H1 (cell line): Measurements from ENCODE around the gene TINCR. TPM values are rescaled to one million over a fixed set of nuclear protein-coding genes. Genes with fewer than 3 reads are reported as not detected.

Experiments
- CTCF ChIA-PET: fragments of 300-600 bp; sonication (Branson Sonifier 250); formaldehyde crosslinking; loops from one replicate; lab custom pipeline; 2021; ENCODE audit not compliant: partially characterized antibody; lab: Charles Lee
- POLR2A ChIA-PET: fragments of 300-600 bp; sonication (Branson Sonifier 250); formaldehyde crosslinking; loops from one replicate; lab custom pipeline; 2021; ENCODE audit warnings: inconsistent platforms; ENCODE audit not compliant: partially characterized antibody; lab: Charles Lee
- DNase-seq, 2 experiments: peaks; one replicate each; pipeline versions ENCODE4 v3.0.0 to v3.0.0-alpha.2; 2010 to 2022; ENCODE audit warnings: low spot score in 2 of 2, low read depth in 1 of 2, mixed read lengths in 1 of 2
- FAIRE-seq: peaks from 2 replicates; lab custom pipeline; 2011; peaks lifted over from hg19 to GRCh38; lab: Jason Lieb, UNC
- H2AFZ ChIP-seq: 2 replicates; pipeline ENCODE4 v1.8.1; 2012; ENCODE audit warnings: low read length, inconsistent platforms
- H2AK5ac ChIP-seq: 2 replicates; pipeline ENCODE4 v1.6.1; 2013; ENCODE audit warnings: low read depth, low read length
- H2BK120ac ChIP-seq: replicated peaks from 2 replicates; pipeline ENCODE3; 2013; ENCODE audit warnings: low read depth, low read length, inconsistent platforms
- H2BK12ac ChIP-seq: 2 replicates; pipeline ENCODE4 v1.6.1; 2013; ENCODE audit warnings: low read depth, low read length
- H2BK15ac ChIP-seq: 2 replicates; pipeline ENCODE4 v1.6.1; 2013; ENCODE audit warnings: low read length
- H2BK20ac ChIP-seq: 2 replicates; pipeline ENCODE4 v1.6.1; 2013; ENCODE audit warnings: low read length
- H2BK5ac ChIP-seq: 2 replicates; pipeline ENCODE4 v1.6.1; 2013; ENCODE audit warnings: low read depth, low read length
- H3K14ac ChIP-seq: 2 replicates; pipeline ENCODE4 v1.6.1; 2013; ENCODE audit warnings: inconsistent platforms; ENCODE audit not compliant: insufficient read length
- H3K18ac ChIP-seq: 2 replicates; pipeline ENCODE4 v1.6.1; 2013; ENCODE audit warnings: low read length; ENCODE audit errors: extremely low read depth
- H3K23ac ChIP-seq: 2 replicates; pipeline ENCODE4 v1.6.1; 2013; ENCODE audit warnings: inconsistent platforms; ENCODE audit not compliant: insufficient read length
- H3K23me2 ChIP-seq: 2 replicates; pipeline ENCODE4 v1.6.1; 2013; ENCODE audit warnings: low read depth, low read length
- H3K27ac ChIP-seq: 2 replicates; pipeline ENCODE4 v1.6.1; 2011; ENCODE audit warnings: low read depth, low read length, inconsistent platforms
- H3K27me3 ChIP-seq, 4 experiments: replicated peaks in 1 of 4; 1 replicate in 1 of 4; 2 replicates in 3 of 4; pipeline versions ENCODE4 v1.6.1 to v1.8.1; 2011 to 2013; ENCODE audit warnings: low read length in 3 of 4, mild to moderate bottlenecking in 3 of 4, inconsistent platforms in 2 of 4, mixed read lengths in 2 of 4, moderate library complexity in 1 of 4; ENCODE audit not compliant: control insufficient read depth in 3 of 4, insufficient read depth in 3 of 4; ENCODE audit errors: extremely low read depth in 1 of 4
- H3K36me3 ChIP-seq, 4 experiments: 2 replicates each; pipeline versions ENCODE4 v1.6.1 to v1.8.1; 2011 to 2013; ENCODE audit warnings: mild to moderate bottlenecking in 4 of 4, low read length in 3 of 4, moderate library complexity in 2 of 4, control low read depth in 1 of 4, inconsistent platforms in 1 of 4; ENCODE audit not compliant: insufficient read depth in 4 of 4, control insufficient read depth in 2 of 4
- H3K4ac ChIP-seq: replicated peaks from 2 replicates; pipeline ENCODE3; 2013; ENCODE audit warnings: low read length, low read depth, mixed read lengths, inconsistent platforms; ENCODE audit not compliant: insufficient read length
- H3K4me1 ChIP-seq, 4 experiments: replicated peaks in 1 of 4; 1 replicate in 1 of 4; 2 replicates in 3 of 4; pipeline versions ENCODE4 v1.6.1 to v1.8.1; 2011 to 2013; ENCODE audit warnings: low read length in 3 of 4, inconsistent platforms in 2 of 4, mixed read lengths in 1 of 4; ENCODE audit not compliant: insufficient read depth in 4 of 4, control insufficient read depth in 3 of 4
- H3K4me2 ChIP-seq, 2 experiments: 2 replicates each; pipeline versions ENCODE4 v1.6.1 to v1.8.1; 2011 to 2013; ENCODE audit warnings: low read depth in 2 of 2, low read length in 2 of 2, control low read depth in 1 of 2, inconsistent platforms in 1 of 2, mild to moderate bottlenecking in 1 of 2; ENCODE audit not compliant: insufficient read depth in 1 of 2
- H3K4me3 ChIP-seq, 4 experiments: fragments of 200-600, 300-600 bp in 1 of 4; sonication (generic), shearing (Covaris generic), sonication (Bioruptor Twin) in 1 of 4; 2 replicates each; pipeline versions ENCODE4 v1.5.1 to v1.8.1; 2011 to 2016; ENCODE audit warnings: low read length in 4 of 4, low read depth in 3 of 4, control low read depth in 2 of 4, inconsistent platforms in 2 of 4, mild to moderate bottlenecking in 2 of 4, mixed read lengths in 1 of 4, moderate library complexity in 1 of 4; ENCODE audit not compliant: insufficient read depth in 2 of 4; ENCODE audit errors: extremely low read depth in 1 of 4
- H3K56ac ChIP-seq: replicated peaks from 2 replicates; pipeline ENCODE3; 2013; ENCODE audit warnings: low read depth, mild to moderate bottlenecking, mixed read lengths, low read length, inconsistent platforms; ENCODE audit not compliant: insufficient read length
- H3K79me1 ChIP-seq: 2 replicates; pipeline ENCODE4 v1.6.1; 2013; ENCODE audit warnings: low read depth, low read length, control low read depth
- H3K79me2 ChIP-seq, 2 experiments: 2 replicates each; pipeline versions ENCODE4 v1.6.1 to v1.8.1; 2012 to 2013; ENCODE audit warnings: low read length in 2 of 2, mild to moderate bottlenecking in 2 of 2, inconsistent platforms in 1 of 2; ENCODE audit not compliant: insufficient read depth in 2 of 2, control insufficient read depth in 1 of 2
- H3K9ac ChIP-seq, 4 experiments: replicated peaks in 1 of 4; 1 replicate in 1 of 4; 2 replicates in 3 of 4; pipeline versions ENCODE4 v1.6.1 to v1.8.1; 2011 to 2013; ENCODE audit warnings: low read depth in 3 of 4, low read length in 3 of 4, control low read depth in 2 of 4, mild to moderate bottlenecking in 2 of 4, moderate library complexity in 2 of 4, inconsistent platforms in 1 of 4; ENCODE audit errors: extremely low read depth in 1 of 4
- H3K9me3 ChIP-seq, 2 experiments: 2 replicates each; pipeline versions ENCODE4 v1.6.1 to v1.8.1; 2012 to 2013; ENCODE audit warnings: mild to moderate bottlenecking in 2 of 2, moderate library complexity in 2 of 2, control low read depth in 1 of 2, inconsistent platforms in 1 of 2, low read depth in 1 of 2, low read length in 1 of 2, mixed read lengths in 1 of 2; ENCODE audit not compliant: insufficient read depth in 2 of 2
- H4K20me1 ChIP-seq, 2 experiments: replicated peaks in 1 of 2; 2 replicates each; pipeline versions ENCODE3 to v1.8.1; 2011 to 2013; ENCODE audit warnings: inconsistent platforms in 2 of 2, low read length in 2 of 2, mild to moderate bottlenecking in 1 of 2; ENCODE audit not compliant: insufficient read depth in 2 of 2, control insufficient read depth in 1 of 2
- H4K5ac ChIP-seq: 2 replicates; pipeline ENCODE4 v1.6.1; 2013; ENCODE audit warnings: low read length, low read depth, mixed read lengths, inconsistent platforms; ENCODE audit not compliant: insufficient read length
- H4K8ac ChIP-seq: 2 replicates; pipeline ENCODE4 v1.8.0; 2013; ENCODE audit warnings: mild to moderate bottlenecking, moderate library complexity, low read length, inconsistent platforms; ENCODE audit not compliant: insufficient read depth; ENCODE audit errors: extremely low read depth
- H4K91ac ChIP-seq: replicated peaks from 2 replicates; pipeline ENCODE3; 2013; ENCODE audit warnings: low read length, mixed read lengths, inconsistent platforms; ENCODE audit not compliant: insufficient read length
- GTF2F1 ChIP-seq: IDR thresholded peaks from 2 replicates; pipeline ENCODE4 v1.6.1; 2012; ENCODE audit warnings: low read depth, low read length, improper control_type of control experiment, borderline replicate concordance
- HDAC2 ChIP-seq, 2 experiments: fragments of 300-600 bp in 1 of 2; sonication (generic) in 1 of 2; IDR thresholded peaks; 2 replicates each; pipeline ENCODE4 v1.6.1; 2011 to 2012; ENCODE audit warnings: low read depth in 2 of 2, low read length in 2 of 2, mild to moderate bottlenecking in 2 of 2, moderate library complexity in 2 of 2, borderline replicate concordance in 1 of 2, inconsistent platforms in 1 of 2
- KDM4A ChIP-seq: IDR thresholded peaks from one replicate; pipeline ENCODE4 v1.7.1; 2012; ENCODE audit warnings: low read depth, mild to moderate bottlenecking, moderate library complexity, low read length, inconsistent platforms; ENCODE audit not compliant: severe bottlenecking
- NANOG ChIP-seq: IDR thresholded peaks from 2 replicates; pipeline ENCODE4 v1.6.1; 2011; ENCODE audit warnings: low read length, low read depth, mild to moderate bottlenecking, inconsistent platforms; ENCODE audit not compliant: insufficient read depth, poor library complexity, severe bottlenecking
- POLR2A ChIP-seq, 2 experiments: IDR thresholded peaks; 1 replicate in 1 of 2; 2 replicates in 1 of 2; pipeline ENCODE4 v1.6.1; 2011; ENCODE audit warnings: low read depth in 2 of 2, low read length in 2 of 2, mild to moderate bottlenecking in 2 of 2; ENCODE audit errors: control extremely low read depth in 1 of 2
- POLR2AphosphoS5 ChIP-seq: IDR thresholded peaks from 2 replicates; pipeline ENCODE4 v1.6.1; 2011; ENCODE audit warnings: low read depth, low read length
- RNF2 ChIP-seq: fragments of 200-900, 300-1000 bp; sonication (generic); IDR thresholded peaks from 2 replicates; pipeline ENCODE4 v1.7.1; 2016; ENCODE audit warnings: borderline replicate concordance, low read depth, mild to moderate bottlenecking, antibody characterized with exemption, low read length; ENCODE audit not compliant: poor library complexity, severe bottlenecking; ENCODE audit errors: missing control alignments
- SP1 ChIP-seq: IDR thresholded peaks from 2 replicates; pipeline ENCODE4 v1.6.1; 2011; ENCODE audit warnings: low read depth, low read length
- WGBS, 2 experiments: shearing (Covaris generic) in 1 of 2; methylation state at CpG; one replicate each; pipeline versions ENCODE4 v1.1.6 to v1.1.7; 2013 to 2015; ENCODE audit warnings: low lambda C conversion rate in 2 of 2, mixed read lengths in 2 of 2, inconsistent platforms in 1 of 2, low coverage in 1 of 2, missing lambda C conversion rate in 1 of 2; ENCODE audit not compliant: insufficient replicate concordance in 2 of 2, insufficient coverage in 1 of 2, insufficient read length in 1 of 2; ENCODE audit errors: extremely low coverage in 1 of 2, missing lambda C conversion rate in 1 of 2; 5-methylcytosine and 5-hydroxymethylcytosine counted together
- polyA plus RNA-seq, 7 experiments: library from polyadenylated mRNA; depleted of rRNA in 3 of 7; stranded (reverse) in 5 of 7; unstranded in 2 of 7; fragments of >200 nt in 5 of 7; fragments of 200-250 nt in 2 of 7; gene quantifications; 1 replicate in 5 of 7; 2 replicates in 1 of 7; 4 replicates in 1 of 7; pipeline versions ENCODE4 v1.2.1 to v1.2.3, GENCODE V29; 2011 to 2013; ENCODE audit warnings: missing spikeins in 2 of 7, mixed read lengths in 2 of 7
- total RNA-seq: library from RNA; stranded (reverse); fragmentation: NEBNext Ultra II Directional; extraction: Animal tissue kit (Norgen Biotek cat#: 25700); gene quantifications from 2 replicates; pipeline ENCODE4 v1.2.1, GENCODE V29; 2021
- TF ChIP-seq, protein P1 (sequence below): IDR thresholded peaks from 2 replicates; pipeline ENCODE4 v1.6.1; 2011; ENCODE audit warnings: low read depth, mild to moderate bottlenecking, low read length; ENCODE audit not compliant: insufficient read depth

TINCR gene
- total and polyA plus RNA-seq, 2 of the 8 experiments (the other 6 are each of a cell fraction or from before 2014, with no cell fraction given) = 0.52 to 1.4 TPM

DNA sequence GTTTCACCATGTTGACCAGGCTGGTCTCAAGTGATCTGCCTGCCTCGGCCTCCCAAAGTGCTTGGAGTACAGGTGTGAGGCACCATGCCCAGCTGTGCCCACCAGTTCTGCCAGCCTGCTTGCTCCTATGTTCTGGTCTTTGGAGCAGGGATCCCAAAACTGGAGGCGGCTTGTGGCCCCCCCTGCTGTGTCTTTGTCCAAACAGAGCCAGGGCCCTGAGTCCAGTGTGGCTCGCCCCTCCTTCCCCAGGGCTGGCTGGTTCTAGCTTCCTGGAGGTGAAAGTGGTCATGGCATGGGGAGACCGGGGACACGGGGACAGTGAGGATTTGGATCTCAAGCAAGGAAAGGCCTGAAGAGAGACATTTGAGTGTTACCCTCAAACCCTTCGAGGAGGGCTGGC lies 11.5 kb upstream of the TINCR start:
- Histone ChIP-seq H3K4ac (no peak overlapping the region), H3K27me3 (no peaks in the 10 kb centered on the region), H2BK5ac (no peak overlapping the region), H3K14ac (no peak overlapping the region), H3K23ac (no peak overlapping the region), H3K9ac (no peak overlapping the region), H3K4me1 (peaks cover 0 to 1% (median 0%) of the 10 kb centered on the region in 4 experiments; a peak in 2 of 7 replicates), H2AK5ac (no peak overlapping the region), H2BK15ac (no peak overlapping the region), H3K79me2 (no peaks in the 10 kb centered on the region), H4K5ac (no peak overlapping the region), H4K8ac (no peak overlapping the region), H3K56ac (no peak overlapping the region), H2BK20ac (no peak overlapping the region), H4K91ac (no peak overlapping the region), H4K20me1 (peaks cover 0 to 3% of the 10 kb centered on the region in 2 experiments), H3K4me3 (no peak overlapping the region), H3K9me3 (no peaks in the 10 kb centered on the region), H3K36me3 (no peaks in the 10 kb centered on the region; a peak in 1 of 8 replicates), H3K79me1 (no peaks in the 10 kb centered on the region), H3K18ac (no peak overlapping the region), H2BK120ac (no peak overlapping the region), H2AFZ (no peak overlapping the region), H3K27ac (no peak overlapping the region), H3K23me2 (no peaks in the 10 kb centered on the region), H2BK12ac (no peak overlapping the region), H3K4me2 (no peak overlapping the region)
- FAIRE-seq (no peak), DNase-seq (no peak)
- 90% methylated on average over 6 of the region's 6 CpGs; no CpG with 5 or more reads in 1 of the 2 experiments for WGBS, 2 experiments
- ChIA-PET CTCF (interaction anchor here (0.7 to 4.5 kb wide), 14 partner anchors 10 to 202 kb away, joined by 3 to 30 read pairs (median 4); partner anchors contain the start of gene TINCR), POLR2A (no interaction called here)
- TF ChIP-seq, protein P1, sequence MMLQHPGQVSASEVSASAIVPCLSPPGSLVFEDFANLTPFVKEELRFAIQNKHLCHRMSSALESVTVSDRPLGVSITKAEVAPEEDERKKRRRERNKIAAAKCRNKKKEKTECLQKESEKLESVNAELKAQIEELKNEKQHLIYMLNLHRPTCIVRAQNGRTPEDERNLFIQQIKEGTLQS = no peak
- no peak for TF ChIP-seq HDAC2 (IDR thresholded peaks at IDR 0.05; ENCODE audit: borderline replicate concordance in 1 of 2, low read depth in 2 of 2, low read length in 2 of 2)
- no peak for TF ChIP-seq POLR2AphosphoS5
- TF ChIP-seq SP1 = no peak
- no peak for TF ChIP-seq POLR2A (IDR thresholded peaks at IDR 0.05; ENCODE audit: control extremely low read depth in 1 of 2, low read depth in 2 of 2, low read length in 2 of 2)
- no peak for TF ChIP-seq GTF2F1
- TF ChIP-seq KDM4A = no peak
- no peak for TF ChIP-seq NANOG
- TF ChIP-seq RNF2 = no peak
